Activated T-helper 17 cell treated with anti-CD3 and anti-CD28 coated beads, Interleukin-2, amount 50 U/mL, for 72 hours (primary cell): ENCODE results near the gene BDKRB2. TPM values are rescaled to one million over a fixed set of nuclear protein-coding genes. Genes with fewer than 3 reads are reported as not detected.
A peak's percentile ranks its signal among the peaks of the same experiment; 100 is the strongest.

ENCODE experiments used
- ATAC-seq: fragments of 150-1000 bp; cut with Tn5 transposase; replicated peaks from 2 replicates; pipeline ENCODE4 v1.10.0; 2021; ENCODE audit warnings: mild to moderate bottlenecking, moderate library complexity
- H3K27ac Mint-ChIP-seq: one replicate; pipeline ENCODE4 v1.8.0; 2022; ENCODE audit warnings: mixed read lengths
- H3K27me3 Mint-ChIP-seq: one replicate; pipeline ENCODE4 v1.8.0; 2022; ENCODE audit warnings: mixed read lengths
- H3K36me3 Mint-ChIP-seq: one replicate; pipeline ENCODE4 v1.8.0; 2022; ENCODE audit warnings: low read depth, mild to moderate bottlenecking, mixed read lengths
- H3K4me1 Mint-ChIP-seq: one replicate; pipeline ENCODE4 v1.8.0; 2022; ENCODE audit warnings: mixed read lengths
- H3K4me3 Mint-ChIP-seq: one replicate; pipeline ENCODE4 v1.8.0; 2022; ENCODE audit warnings: mild to moderate bottlenecking, mixed read lengths
- H3K9me3 Mint-ChIP-seq: one replicate; pipeline ENCODE4 v1.8.0; 2022; ENCODE audit warnings: mixed read lengths
- total RNA-seq, 2 donors: library from RNA; stranded (reverse); gene quantifications; one replicate each; pipeline ENCODE4 v1.2.3, GENCODE V29; 2022

The BDKRB2 gene
- total RNA-seq, 2 donors from 2014 or later: not detected

- Mint-ChIP-seq H3K9me3 (no peaks in the 10 kb centered on the region), H3K27ac (no peak overlapping the region), H3K36me3 (no peaks in the 10 kb centered on the region), H3K4me1 (peaks cover 6% of the 10 kb centered on the region), H3K27me3 (peaks cover 28% of the 10 kb centered on the region), H3K4me3 (no peak overlapping the region)
- no peak for ATAC-seq
Observed at GRCh38 chr14:96187216-96188031, 17.2 kb upstream of the BDKRB2 start.

- Mint-ChIP-seq H3K27me3 (peaks cover 32% of the 10 kb centered on the region), H3K9me3 (no peaks in the 10 kb centered on the region), H3K27ac (no peak overlapping the region), H3K36me3 (no peaks in the 10 kb centered on the region), H3K4me1 (peaks cover 6% of the 10 kb centered on the region), H3K4me3 (no peak overlapping the region)
- peak; percentile 26 for ATAC-seq
Observed at GRCh38 chr14:96189281-96189711, 15.3 kb upstream of the BDKRB2 start.

GRCh38 chr14:96191353-96191752 is 13.3 kb upstream of the BDKRB2 start:
- peaks cover 6% of the 10 kb centered on the region for H3K4me1 Mint-ChIP-seq

GRCh38 chr14:96191841-96192462 is 12.7 kb upstream of the BDKRB2 start:
- H3K9me3 Mint-ChIP-seq: peaks cover 5% of the 10 kb centered on the region
- no peak overlapping the region for H3K27ac Mint-ChIP-seq
- peaks cover 26% of the 10 kb centered on the region for H3K27me3 Mint-ChIP-seq
- H3K4me1 Mint-ChIP-seq: peaks cover 6% of the 10 kb centered on the region
- no peaks in the 10 kb centered on the region for H3K36me3 Mint-ChIP-seq
- H3K4me3 Mint-ChIP-seq: no peak overlapping the region
- ATAC-seq: no peak

More at GRCh38 chr14:96191353-96191752, 13.3 kb upstream of the BDKRB2 start:
- Mint-ChIP-seq H3K27me3 (peaks cover 32% of the 10 kb centered on the region), H3K9me3 (peaks cover 2% of the 10 kb centered on the region), H3K4me3 (no peak overlapping the region), H3K36me3 (no peaks in the 10 kb centered on the region), H3K27ac (no peak overlapping the region)
- ATAC-seq: no peak

- Mint-ChIP-seq H3K4me3 (no peak overlapping the region), H3K36me3 (no peaks in the 10 kb centered on the region), H3K4me1 (peaks cover 6% of the 10 kb centered on the region), H3K27ac (no peak overlapping the region), H3K9me3 (peaks cover 5% of the 10 kb centered on the region), H3K27me3 (peaks cover 22% of the 10 kb centered on the region)
- ATAC-seq: no peak
Observed at GRCh38 chr14:96192975-96193805, 11.4 kb upstream of the BDKRB2 start.

- H3K27me3 Mint-ChIP-seq: peaks cover 14% of the 10 kb centered on the region
- no peaks in the 10 kb centered on the region for H3K4me1 Mint-ChIP-seq
- no peak for ATAC-seq
- peaks cover 5% of the 10 kb centered on the region for H3K9me3 Mint-ChIP-seq
- H3K4me3 Mint-ChIP-seq: no peak overlapping the region
- H3K27ac Mint-ChIP-seq: no peak overlapping the region
- H3K36me3 Mint-ChIP-seq: no peaks in the 10 kb centered on the region
Observed at GRCh38 chr14:96194262-96194656, 10.4 kb upstream of the BDKRB2 start.

- Mint-ChIP-seq H3K4me3 (no peak overlapping the region), H3K36me3 (no peaks in the 10 kb centered on the region), H3K4me1 (no peaks in the 10 kb centered on the region), H3K9me3 (peaks cover 5% of the 10 kb centered on the region), H3K27ac (no peak overlapping the region), H3K27me3 (peaks cover 11% of the 10 kb centered on the region)
- no peak for ATAC-seq
Observed at GRCh38 chr14:96194657-96195431, 9.8 kb upstream of the BDKRB2 start.

GRCh38 chr14:96195441-96196081 is 9.1 kb upstream of the BDKRB2 start:
- peaks cover 5% of the 10 kb centered on the region for H3K9me3 Mint-ChIP-seq
- no peak for ATAC-seq
- H3K4me1 Mint-ChIP-seq: no peaks in the 10 kb centered on the region
- no peaks in the 10 kb centered on the region for H3K36me3 Mint-ChIP-seq
- H3K27me3 Mint-ChIP-seq: peaks cover 11% of the 10 kb centered on the region
- H3K27ac Mint-ChIP-seq: no peak overlapping the region
- no peak overlapping the region for H3K4me3 Mint-ChIP-seq

GRCh38 chr14:96197163-96197852 is 7.3 kb upstream of the BDKRB2 start:
- H3K4me1 Mint-ChIP-seq: no peaks in the 10 kb centered on the region
- ATAC-seq: no peak
- H3K36me3 Mint-ChIP-seq: no peaks in the 10 kb centered on the region
- no peak overlapping the region for H3K27ac Mint-ChIP-seq
- H3K27me3 Mint-ChIP-seq: peaks cover 12% of the 10 kb centered on the region
- H3K9me3 Mint-ChIP-seq: peaks cover 5% of the 10 kb centered on the region
- no peak overlapping the region for H3K4me3 Mint-ChIP-seq

GRCh38 chr14:96197969-96198368 is 6.7 kb upstream of the BDKRB2 start:
- Mint-ChIP-seq H3K36me3 (no peaks in the 10 kb centered on the region), H3K9me3 (peaks cover 5% of the 10 kb centered on the region), H3K27ac (no peak overlapping the region), H3K4me3 (no peak overlapping the region), H3K27me3 (peaks cover 12% of the 10 kb centered on the region), H3K4me1 (no peaks in the 10 kb centered on the region)
- no peak for ATAC-seq

- peak overlapping the region; percentile 45 for H3K4me3 Mint-ChIP-seq
Observed at GRCh38 chr14:96198430-96199130, 6.1 kb upstream of the BDKRB2 start.

GRCh38 chr14:96201157-96201556 is 3.5 kb upstream of the BDKRB2 start:
- Mint-ChIP-seq H3K27me3 (peaks cover 29% of the 10 kb centered on the region), H3K4me1 (no peaks in the 10 kb centered on the region), H3K9me3 (peaks cover 4% of the 10 kb centered on the region), H3K27ac (no peak overlapping the region), H3K36me3 (no peaks in the 10 kb centered on the region), H3K4me3 (no peak overlapping the region)
- no peak for ATAC-seq

More at GRCh38 chr14:96198430-96199130, 6.1 kb upstream of the BDKRB2 start:
- peak; percentile 14 for ATAC-seq
- H3K9me3 Mint-ChIP-seq: peaks cover 5% of the 10 kb centered on the region
- H3K27me3 Mint-ChIP-seq: peaks cover 18% of the 10 kb centered on the region
- peak overlapping the region; percentile 28 for H3K27ac Mint-ChIP-seq
- H3K4me1 Mint-ChIP-seq: no peaks in the 10 kb centered on the region
- no peaks in the 10 kb centered on the region for H3K36me3 Mint-ChIP-seq

- Mint-ChIP-seq H3K4me1 (no peaks in the 10 kb centered on the region), H3K27me3 (peaks cover 29% of the 10 kb centered on the region), H3K4me3 (no peak overlapping the region), H3K36me3 (no peaks in the 10 kb centered on the region), H3K9me3 (no peaks in the 10 kb centered on the region), H3K27ac (no peak overlapping the region)
- ATAC-seq: no peak
Observed at GRCh38 chr14:96201965-96202364, 2.7 kb upstream of the BDKRB2 start.
